ENCODE measurements around the gene ADAMTS13. TPM values are rescaled to one million over a fixed set of nuclear protein-coding genes. Genes with fewer than 3 reads are reported as not detected.

The ADAMTS13 gene
- total and polyA plus RNA-seq, 8 donors = 1.2 to 11.1 (median 7.5) TPM

GRCh38 chr9:133383438-133383837, 38.7 kb upstream of the ADAMTS13 start:
- Histone ChIP-seq H3K36me3 (no peaks in the 10 kb centered on the region), H3K27ac (no peak overlapping the region), H3K4me3 (no peak overlapping the region), H3K9me3 (no peaks in the 10 kb centered on the region), H3K27me3 (no peaks in the 10 kb centered on the region), H3K4me1 (no peaks in the 10 kb centered on the region)
- TF ChIP-seq CTCF (IDR thresholded peaks at IDR 0.05) = no peak
- ATAC-seq (no peak), DNase-seq (no peak)
- intact Hi-C loops (cut with DNase I) = no loop called here

- Histone ChIP-seq H3K27ac (no peak overlapping the region), H3K9me3 (no peaks in the 10 kb centered on the region), H3K4me1 (no peaks in the 10 kb centered on the region), H3K4me3 (no peak overlapping the region), H3K36me3 (no peaks in the 10 kb centered on the region), H3K27me3 (no peaks in the 10 kb centered on the region)
- DNase-seq (peak in 1 of 4 donors; percentile 58), ATAC-seq (no peak)
- intact Hi-C loops (cut with DNase I) = no loop called here
- no peak for TF ChIP-seq CTCF (IDR thresholded peaks at IDR 0.05)
Measured at GRCh38 chr9:133384736-133385321, 37.3 kb upstream of the ADAMTS13 start.

- Histone ChIP-seq H3K27ac (no peak overlapping the region), H3K9me3 (no peaks in the 10 kb centered on the region), H3K36me3 (no peaks in the 10 kb centered on the region), H3K4me1 (no peaks in the 10 kb centered on the region), H3K4me3 (no peak overlapping the region), H3K27me3 (peaks cover 0 to 3% of the 10 kb centered on the region in 2 donors)
- intact Hi-C loops (cut with DNase I) = no loop called here
- TF ChIP-seq CTCF (IDR thresholded peaks at IDR 0.05) = no peak
- no peak for ATAC-seq
- no peak for DNase-seq
Measured at GRCh38 chr9:133385452-133385851, 36.7 kb upstream of the ADAMTS13 start.

- intact Hi-C loops (cut with DNase I) = no loop called here
- Histone ChIP-seq H3K27ac (no peak overlapping the region), H3K9me3 (no peaks in the 10 kb centered on the region), H3K36me3 (no peaks in the 10 kb centered on the region), H3K27me3 (peaks cover 0 to 8% of the 10 kb centered on the region in 2 donors), H3K4me3 (no peak overlapping the region), H3K4me1 (no peaks in the 10 kb centered on the region)
- peak in 1 of 4 donors; percentile 50 for DNase-seq
- no peak for ATAC-seq
- TF ChIP-seq CTCF (IDR thresholded peaks at IDR 0.05) = no peak
Measured at GRCh38 chr9:133386338-133386737, 35.8 kb upstream of the ADAMTS13 start.

DNA sequence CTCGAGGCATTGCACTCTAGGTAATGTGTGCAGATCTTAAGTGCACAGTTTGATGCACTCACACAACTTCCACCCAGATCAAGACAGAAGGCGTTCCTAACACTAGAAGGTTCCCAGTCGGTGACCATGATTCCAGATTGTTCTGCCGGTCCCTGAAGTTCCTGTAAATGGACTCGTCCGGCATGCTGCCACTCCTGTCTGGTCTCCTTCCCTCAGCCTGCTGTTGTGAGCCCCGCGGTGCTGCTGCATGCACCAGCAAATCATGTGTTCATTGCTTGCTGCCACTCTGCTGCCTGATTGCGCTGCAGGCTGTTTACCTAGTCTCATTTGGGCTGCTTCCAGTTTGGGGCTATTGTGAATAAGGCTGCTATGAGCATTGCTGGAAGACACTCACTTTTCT, 34.5 kb upstream of the ADAMTS13 start:
- Histone ChIP-seq H3K4me3 (no peak overlapping the region), H3K9me3 (no peaks in the 10 kb centered on the region), H3K36me3 (no peaks in the 10 kb centered on the region), H3K4me1 (no peaks in the 10 kb centered on the region), H3K27me3 (peaks cover 0 to 8% of the 10 kb centered on the region in 2 donors), H3K27ac (no peak overlapping the region)
- DNase-seq = no peak
- intact Hi-C loops (cut with DNase I) = no loop called here
- TF ChIP-seq CTCF (IDR thresholded peaks at IDR 0.05) = no peak
- ATAC-seq = no peak
